AML-193 (cell line): Measurements from ENCODE around the gene OR4E2.
"Not testable (repeated sequence)": the region's sequence is repeated elsewhere in the genome, so short reads cannot be mapped to it uniquely, and the experiment has no call there.

ENCODE experiments used
- DNase-seq, 2 experiments: peaks; one replicate each; lab custom pipeline; 2025; lab: John Stamatoyannopoulos, UW

OR4E2 gene

DNA sequence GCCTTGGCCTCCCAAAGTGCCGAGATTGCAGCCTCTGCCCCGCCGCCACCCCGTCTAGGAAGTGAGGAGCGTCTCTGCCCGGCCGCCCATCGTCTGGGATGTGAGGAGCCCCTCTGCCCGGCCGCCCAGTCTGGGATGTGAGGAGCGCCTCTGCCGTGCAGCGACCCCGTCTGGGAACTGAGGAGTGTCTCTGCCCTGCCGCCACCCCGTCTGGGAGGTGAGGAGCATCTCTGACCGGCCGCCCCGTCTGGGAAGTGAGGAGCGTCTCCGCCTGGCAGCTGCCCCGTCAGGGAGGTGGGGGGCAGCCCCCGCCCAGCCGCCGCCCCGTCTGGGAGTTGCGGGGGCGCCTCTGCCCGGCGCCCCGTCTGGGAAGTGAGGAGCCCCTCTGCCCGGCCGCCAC lies 44.0 kb downstream of the OR4E2 start:
- DNase-seq, result not testable (repeated sequence)

DNA sequence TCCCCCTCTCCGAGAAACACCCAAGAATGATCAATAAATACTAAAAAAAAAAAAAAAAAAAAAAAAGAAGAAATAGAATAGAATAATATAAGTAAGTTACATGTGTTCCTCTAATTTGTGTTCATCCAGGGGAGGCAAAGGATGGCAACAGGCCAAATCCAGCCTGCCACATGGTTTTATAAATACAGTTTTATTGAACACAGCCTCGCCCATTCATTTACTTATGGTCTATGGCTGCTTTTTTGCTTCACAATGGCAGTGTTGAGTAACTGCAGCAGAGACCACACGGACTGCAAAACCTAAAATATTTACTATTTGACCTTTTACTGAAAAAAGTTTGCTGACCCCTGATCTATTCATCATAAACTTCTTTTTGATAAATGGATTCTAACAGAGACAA lies 44.9 kb downstream of the OR4E2 start:
- not testable (repeated sequence) for DNase-seq

DNA sequence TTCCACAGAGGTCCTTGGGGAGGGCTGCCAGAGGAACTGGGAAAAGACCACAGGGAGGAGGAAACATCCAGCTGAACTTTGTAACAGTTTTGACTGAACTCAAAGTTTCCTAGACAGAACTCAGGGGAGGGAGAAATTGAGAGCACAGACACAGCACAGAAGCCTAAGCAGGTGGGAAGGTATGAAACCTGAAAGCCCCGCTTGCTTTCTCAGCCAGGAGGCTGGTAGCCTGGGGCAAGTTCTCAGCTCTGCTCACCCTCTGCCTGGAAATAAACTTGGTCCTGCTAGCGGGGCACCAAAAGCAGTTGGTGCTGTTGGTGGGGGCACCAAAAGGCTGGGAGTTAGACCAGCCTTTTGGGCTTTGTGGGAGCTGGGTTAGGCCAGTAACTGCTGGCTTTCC lies 45.9 kb downstream of the OR4E2 start:
- no peak for DNase-seq

DNA sequence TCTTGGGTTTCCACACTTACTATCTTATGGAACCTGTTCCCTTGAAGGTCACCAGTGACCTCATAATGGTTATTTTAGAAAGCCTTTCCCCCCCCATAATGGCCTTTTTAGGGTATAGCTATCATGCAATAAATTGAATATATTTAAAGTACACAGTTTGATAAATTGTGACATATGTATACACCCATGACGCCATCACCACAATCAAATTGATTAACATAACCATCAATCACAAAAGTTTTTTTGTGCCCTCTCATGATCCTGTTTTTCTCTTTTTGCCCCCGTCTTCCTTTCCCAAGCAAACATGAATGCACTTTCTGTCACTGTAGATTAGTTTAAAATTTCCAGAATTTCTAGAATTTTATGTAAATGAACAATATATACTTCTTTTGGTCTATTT lies 48.7 kb downstream of the OR4E2 start:
- no peak for DNase-seq

DNA sequence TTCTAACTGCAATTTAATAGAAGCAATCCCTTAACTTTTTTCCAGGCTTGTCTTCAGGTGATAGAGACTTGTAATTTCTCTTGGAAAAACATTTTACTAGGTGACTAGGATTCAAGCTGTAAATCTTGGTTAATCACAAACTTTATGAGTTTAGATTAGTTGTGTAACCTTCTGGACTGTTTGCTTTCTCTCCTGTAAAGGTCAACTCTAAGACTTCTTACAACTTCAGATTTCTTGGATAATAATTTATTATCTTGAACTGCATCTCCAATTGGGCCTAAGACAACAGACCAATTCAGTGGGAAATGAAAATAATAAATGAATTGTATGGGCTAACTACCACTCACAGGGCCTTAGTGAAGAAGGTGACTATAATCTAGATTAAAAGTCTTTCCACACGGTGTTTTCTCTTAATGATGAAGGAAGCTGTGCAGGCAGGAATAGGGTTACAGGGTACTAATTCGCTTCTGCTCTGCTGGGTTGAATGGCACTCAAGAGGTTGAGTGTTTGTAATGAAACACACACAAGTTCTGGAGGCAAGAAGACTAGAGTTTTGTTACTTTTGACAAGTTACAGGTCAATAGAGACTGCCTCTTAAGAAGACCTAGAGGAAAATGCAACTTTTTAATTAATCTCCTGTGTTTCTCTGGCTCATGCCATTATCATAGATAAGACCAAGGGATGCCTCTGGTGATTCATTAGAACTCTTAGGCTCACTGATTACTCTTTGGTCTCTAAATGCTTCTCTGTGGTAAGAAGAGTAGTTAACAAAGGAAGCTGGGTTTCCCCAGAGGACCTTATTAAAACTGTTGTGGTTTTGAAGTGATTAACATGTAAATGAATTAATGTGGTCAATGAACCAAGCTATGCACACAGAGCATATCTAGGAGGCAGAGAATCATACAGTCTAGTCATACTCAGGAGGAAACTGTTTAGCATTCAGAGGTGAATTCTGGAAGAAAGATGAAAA lies 50.0 kb downstream of the OR4E2 start:
- DNase-seq, result no peak

DNA sequence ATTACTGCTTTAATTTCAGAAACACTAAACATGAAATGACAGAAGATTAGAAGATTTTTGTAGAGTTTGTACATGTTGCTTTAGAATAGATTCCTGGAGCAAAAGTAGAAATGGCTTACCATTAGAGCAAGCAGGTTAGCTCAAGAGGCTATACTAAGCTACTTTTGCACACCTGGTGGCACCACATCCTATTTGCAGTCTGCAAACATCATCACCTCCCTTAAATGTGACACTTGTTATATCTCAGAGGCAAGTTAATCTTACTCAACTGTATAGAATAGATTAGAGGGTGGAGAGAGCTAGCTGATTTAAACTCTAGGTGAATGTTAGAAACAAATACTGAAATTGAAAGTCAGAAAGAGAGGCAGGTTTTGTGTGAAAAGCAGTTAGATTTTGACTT lies 50.7 kb downstream of the OR4E2 start:
- DNase-seq, result no peak

DNA sequence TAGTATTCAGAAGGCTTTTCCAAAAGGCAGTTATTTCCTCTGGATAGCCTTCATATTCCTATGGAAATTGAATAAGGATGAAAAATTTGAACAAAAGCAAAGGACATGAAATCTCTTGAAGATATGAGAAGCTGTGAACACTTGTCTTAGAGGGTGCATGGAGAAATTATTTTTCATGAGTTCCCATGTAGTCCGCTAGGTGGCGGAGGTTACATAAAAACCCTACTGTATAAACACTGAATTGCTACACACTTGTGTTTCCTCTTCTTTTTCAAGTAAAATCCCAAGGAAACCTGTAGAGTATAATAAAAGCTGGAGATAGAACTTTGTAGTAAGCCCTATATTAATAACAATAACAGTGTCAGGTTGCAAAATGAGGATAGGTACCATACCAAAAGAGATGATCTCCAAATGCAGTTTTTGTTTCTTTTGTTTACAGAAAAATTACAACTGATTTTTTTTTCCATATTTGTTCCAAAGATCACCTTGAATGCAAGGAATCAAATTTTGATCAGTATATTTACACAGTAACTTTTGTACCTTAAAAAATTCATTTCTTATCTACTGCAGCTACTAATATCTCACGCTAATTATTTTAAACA lies 57.8 kb downstream of the OR4E2 start:
- peak; percentile 36 to 41 for DNase-seq

DNA sequence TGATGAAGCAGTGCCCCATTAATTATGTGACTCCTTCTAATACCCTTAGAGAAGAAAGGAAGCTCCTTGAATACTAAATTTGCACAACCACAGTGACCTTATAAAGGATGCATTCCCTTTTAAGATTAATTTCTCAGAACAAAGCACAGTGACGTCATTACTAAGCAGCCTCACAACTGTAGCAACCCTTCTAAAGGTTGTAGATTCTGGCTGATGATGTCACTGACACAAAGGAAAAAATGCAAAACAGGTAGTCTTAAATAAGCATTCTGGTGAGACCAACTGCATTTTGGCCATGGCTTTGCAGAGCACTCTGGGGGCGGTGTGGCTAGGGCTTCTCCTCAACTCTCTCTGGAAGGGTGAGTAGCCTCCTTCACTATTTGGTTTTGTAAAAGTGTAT lies 58.4 kb downstream of the OR4E2 start:
- DNase-seq, result no peak

DNA sequence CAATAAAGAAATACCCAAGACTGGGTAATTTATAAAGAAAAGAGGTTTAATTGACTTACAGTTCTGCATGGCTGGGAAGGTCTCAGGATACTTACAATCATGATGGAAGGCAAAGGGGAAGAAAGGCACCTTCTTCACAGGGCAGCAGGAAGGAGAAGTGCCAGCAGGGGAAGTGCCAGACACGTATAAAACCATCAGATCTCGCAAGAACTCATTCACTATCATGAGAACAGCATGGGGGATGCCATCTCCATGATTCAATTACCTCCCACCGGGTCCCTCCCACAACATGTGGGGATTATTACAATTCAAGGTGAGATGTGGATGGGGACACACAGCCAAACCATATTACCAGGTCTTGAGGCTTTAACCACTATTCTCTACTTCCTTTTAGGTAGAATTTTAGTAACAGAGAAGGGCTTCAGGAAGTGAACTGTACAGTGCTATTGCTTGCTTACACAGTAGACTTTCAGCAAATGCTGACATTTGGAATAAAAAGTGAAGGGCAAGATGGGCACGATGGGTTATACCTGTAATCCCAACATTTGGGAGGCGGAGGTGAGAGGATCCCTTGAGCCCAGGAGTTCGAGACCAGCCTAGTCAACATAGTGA lies 60.8 kb downstream of the OR4E2 start:
- DNase-seq, result no peak
